ENCODE measurements around the gene EGR2.

GRCh38 chr10:62790019-62790555 lies 26.1 kb downstream of the EGR2 start:
- TF ChIP-seq, protein P1, sequence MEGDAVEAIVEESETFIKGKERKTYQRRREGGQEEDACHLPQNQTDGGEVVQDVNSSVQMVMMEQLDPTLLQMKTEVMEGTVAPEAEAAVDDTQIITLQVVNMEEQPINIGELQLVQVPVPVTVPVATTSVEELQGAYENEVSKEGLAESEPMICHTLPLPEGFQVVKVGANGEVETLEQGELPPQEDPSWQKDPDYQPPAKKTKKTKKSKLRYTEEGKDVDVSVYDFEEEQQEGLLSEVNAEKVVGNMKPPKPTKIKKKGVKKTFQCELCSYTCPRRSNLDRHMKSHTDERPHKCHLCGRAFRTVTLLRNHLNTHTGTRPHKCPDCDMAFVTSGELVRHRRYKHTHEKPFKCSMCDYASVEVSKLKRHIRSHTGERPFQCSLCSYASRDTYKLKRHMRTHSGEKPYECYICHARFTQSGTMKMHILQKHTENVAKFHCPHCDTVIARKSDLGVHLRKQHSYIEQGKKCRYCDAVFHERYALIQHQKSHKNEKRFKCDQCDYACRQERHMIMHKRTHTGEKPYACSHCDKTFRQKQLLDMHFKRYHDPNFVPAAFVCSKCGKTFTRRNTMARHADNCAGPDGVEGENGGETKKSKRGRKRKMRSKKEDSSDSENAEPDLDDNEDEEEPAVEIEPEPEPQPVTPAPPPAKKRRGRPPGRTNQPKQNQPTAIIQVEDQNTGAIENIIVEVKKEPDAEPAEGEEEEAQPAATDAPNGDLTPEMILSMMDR (conservative IDR thresholded peaks at IDR 0.05), result no peak
- no peak for TF ChIP-seq EZH2 (IDR thresholded peaks at IDR 0.05; ENCODE audit: low read depth)

All from PC-9 (cell line).